ENCODE results near the gene MVB12A.
A peak's percentile ranks its signal among the peaks of the same experiment; 100 is the strongest.

The MVB12A gene

DNA sequence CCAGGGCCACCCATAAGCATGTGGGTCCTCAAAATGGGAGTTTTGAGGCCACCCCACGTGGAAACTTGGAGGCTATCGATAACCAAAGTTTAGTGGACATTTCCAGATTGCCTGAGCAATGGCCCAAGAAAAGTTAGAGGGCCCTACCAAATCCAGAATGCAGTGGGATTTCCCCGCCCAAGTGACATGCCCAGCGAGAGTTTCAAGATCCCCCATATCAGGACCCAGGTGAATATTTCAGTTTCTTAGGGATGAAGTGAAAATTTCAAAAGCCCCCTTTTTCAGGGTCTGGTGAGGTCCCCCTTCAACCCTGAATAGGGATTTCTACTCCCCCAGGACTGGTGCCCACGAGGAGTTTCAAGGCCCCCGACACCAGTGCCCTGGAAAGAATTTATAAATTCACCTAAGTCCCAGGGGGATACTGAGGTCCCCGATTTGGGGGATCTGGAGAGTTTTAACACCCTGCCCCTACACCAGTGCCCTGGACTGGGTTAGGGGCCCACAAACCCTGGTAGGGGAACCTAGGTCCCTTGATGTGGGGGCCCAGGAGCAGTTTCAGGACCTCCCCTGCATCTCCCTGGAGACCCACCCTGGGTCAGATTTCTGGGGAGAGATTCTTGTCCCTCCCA lies 15.1 kb upstream of the MVB12A start:
- no peak for DNase-seq (ENCODE audit: low spot score)

DNA sequence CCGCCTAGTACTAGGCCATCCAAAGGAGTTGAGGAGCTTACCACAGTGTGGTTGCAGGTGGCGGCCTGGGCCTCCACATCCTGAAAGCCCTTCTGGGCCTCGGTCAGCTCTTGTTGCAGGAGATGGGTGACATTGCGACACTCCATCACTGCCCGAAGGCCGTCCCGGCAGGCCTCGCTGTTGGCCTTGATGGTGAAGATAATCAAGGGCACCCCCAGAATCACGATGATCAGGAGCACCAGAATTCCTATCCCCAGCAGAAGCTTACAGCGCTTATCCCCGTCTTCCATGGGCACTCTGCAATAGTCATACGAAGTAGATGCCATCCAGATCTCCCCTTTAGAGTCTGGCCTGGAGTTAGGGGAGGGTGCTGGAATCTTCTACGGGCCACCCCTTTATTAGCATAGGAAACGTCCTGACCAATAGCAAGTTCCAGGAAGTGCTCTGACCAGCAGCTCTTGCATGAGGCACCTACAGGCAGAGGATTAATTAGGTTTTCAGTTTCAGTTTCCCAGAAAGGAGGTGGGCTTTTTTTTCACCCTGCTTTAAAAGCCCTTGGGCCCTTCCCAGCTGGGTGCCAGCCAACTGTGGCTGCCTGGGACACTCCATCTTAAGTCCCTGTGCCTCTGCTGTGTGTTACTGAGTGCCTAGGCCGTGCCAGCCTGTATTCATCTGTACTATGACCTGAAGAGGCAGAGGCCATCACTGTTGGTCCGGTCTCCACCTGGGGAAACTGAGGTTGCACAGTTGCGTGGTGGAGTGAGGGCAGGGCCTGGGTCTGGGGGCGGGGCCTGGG lies 14.4 kb upstream of the MVB12A start, which contains the start of gene BST2:
Gene BST2, minus strand, starts transcription at position 381 of the 796 bp plus-strand sequence. Its CDS starts 55 bp downstream, at position 326.
- DNase-seq (ENCODE audit: low spot score), result no peak

DNA sequence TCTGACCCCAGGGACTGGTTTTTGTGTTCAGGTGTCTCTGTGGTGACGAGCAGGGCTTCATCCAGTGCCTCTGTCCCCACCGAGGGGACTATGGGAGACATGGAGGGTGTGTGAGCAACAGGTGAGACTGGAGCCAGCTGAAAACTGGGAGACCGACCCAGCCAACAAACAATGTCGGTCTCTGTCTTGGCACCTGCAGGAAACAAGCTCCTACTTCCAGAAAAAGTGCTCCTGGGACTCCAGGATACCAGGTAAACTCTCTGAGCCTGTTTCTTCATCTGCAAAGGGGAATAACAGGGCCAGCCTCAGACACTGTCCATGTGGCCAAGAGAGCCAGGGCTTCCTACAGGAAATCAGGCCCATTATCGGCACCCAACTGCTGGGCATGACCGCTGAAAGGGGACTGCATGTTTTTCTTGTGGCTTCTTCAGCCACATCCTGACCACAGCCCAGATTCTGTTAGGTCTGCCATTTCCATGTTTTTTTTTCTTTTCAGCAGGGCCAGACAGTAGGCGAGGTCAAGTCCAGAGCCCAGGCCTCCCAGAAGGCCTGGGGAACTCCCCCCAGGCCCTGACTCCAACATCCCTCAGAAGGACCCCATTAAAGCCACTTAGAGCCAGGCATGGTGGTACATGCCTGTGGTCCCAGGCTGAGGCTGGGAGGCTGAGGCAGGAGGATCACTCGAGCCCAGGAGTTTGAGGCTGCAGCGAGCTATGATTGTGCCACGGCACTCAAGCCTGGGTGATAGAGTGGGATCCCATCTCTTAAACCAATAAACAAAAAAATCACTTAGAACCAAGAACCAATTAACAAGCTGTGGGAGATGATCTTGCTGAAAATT lies 13.6 kb upstream of the MVB12A start:
- no peak for DNase-seq (ENCODE audit: low spot score)

DNA sequence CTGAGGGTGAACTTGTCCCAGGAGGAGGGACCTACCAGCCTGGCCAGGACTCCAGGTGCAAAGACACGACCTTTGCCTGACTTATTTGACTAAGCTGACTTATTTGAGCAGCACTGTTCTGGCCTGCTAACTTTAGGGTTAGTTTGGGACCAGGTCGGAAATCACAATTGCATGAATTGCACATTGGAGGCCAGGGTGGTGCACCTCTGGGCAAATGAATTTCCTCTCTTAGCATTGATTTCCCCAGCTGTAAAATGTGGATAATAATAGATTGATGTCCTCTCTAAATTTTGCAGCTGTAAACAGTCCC lies 13.0 kb upstream of the MVB12A start:
- DNase-seq (ENCODE audit: low spot score), result no peak

DNA sequence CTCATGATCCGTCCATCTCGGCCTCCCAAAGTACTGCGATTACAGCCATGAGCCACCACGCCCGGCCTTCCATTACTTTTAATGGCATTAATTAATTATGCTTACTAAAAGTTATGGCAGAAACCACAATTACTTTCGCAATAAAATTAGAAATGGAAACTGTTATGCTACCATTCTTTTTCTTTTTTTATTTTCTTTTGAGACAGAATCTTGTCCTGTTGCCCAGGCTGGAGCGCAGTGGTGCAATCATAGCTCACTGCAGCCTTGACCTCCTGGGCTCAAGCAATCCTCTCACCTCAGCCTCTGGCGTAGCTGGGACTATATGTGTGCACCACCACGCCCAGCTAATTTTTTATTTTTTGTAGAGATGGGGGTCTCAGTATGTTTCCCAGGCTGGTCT lies 9.9 kb upstream of the MVB12A start:
- DNase-seq (ENCODE audit: low spot score), result no peak

DNA sequence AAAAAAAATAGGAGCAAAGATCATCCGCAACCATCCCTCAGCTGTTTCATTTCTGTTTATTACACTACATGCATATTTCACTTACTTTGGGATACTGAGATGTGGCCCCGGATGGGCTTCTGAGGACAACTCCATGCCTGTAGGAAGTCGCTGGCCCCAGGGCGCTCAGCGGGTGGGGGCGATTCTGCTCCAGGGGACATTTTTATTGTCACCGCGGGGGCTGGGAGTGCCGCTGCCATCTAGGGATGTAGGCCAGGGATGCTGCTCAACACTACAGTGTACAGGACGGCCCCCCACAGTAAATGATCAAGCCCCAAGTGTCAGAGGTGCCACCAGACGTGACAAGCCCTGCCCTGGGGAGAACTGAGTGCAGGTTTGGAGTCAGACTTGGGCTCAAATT lies 8.0 kb upstream of the MVB12A start:
- DNase-seq (ENCODE audit: low spot score), result no peak

DNA sequence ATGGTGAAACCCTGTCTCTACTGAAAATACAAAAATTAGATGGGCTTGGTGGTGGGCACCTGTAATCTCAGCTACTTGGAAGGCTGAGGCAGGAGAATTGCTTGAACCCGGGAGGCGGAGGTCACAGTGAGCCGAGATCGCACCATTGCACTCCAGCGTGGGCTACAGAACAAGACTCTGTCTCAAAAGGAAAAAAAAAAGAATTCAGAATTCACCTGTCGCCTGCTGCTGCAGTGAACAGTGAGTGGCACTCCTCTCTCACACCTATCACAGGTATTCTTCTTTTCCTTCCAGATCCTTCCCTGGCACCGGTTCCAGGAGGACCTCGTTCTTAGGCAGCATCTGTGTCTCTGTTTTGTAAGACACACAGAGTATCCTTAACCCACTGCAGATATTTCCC lies 5.8 kb upstream of the MVB12A start:
- DNase-seq (ENCODE audit: low spot score), result no peak

DNA sequence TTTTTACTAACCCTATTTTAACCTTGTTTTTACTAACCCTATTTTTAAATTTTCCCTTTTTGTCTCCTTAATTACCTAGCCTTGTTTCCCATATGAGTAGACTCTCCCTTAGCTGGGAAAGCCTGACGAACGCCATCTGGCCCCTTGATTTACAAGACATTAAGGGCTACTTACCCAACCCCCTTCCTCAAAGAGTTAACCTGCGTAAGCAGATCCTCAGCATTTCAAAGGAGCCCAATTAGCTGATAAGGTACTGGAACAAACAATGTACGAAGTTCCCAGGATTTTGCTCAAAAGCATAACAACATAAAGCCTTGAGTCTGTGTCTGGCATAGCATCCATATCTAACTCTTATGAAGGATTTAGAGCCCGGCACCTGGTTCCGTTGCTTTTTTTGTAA lies 4.7 kb upstream of the MVB12A start:
- DNase-seq (ENCODE audit: low spot score), result no peak

DNA sequence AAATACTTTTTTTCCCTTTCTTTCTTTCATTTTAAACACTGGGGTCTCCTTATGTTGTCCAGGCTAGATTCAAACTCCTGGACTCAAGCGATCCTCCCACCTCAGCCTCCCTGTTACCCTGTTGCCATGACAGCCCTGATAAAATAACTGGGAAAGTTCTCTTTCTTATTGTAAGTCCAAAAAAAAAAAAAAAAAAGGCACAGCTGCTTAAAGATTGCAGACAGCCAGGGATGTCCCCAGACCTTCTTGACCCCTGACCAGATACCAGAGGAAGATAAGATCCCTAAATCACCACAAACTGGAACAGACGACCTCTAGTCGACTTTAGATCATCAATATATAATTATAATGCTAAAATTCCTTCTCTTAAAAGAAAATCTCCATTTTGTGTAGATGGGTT lies 1.1 kb upstream of the MVB12A start:
- DNase-seq (ENCODE audit: low spot score), result no peak

DNA sequence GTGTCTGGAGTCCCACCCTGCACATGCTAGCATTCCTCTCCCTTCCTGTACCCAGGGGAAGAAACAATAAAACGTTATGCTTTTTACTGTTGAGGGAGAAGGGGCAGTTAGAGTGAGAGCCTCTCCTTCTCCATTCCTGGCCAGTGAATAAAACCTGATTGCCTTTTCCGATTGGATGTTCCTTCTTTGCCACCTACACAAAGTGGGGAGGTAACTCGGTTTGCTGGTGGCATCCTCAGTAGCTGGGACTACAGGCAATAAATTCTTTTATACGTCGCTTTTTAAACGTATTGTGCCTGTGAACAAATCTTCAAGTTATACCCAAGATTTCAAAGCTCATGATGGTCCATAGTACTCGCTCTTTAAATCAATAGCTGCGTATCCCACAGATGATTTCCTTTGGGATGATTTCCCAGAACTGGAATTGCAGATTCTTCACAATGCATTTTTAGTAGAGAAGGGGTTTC lies 660 bp upstream of the MVB12A start:
- DNase-seq (ENCODE audit: low spot score), result no peak

DNA sequence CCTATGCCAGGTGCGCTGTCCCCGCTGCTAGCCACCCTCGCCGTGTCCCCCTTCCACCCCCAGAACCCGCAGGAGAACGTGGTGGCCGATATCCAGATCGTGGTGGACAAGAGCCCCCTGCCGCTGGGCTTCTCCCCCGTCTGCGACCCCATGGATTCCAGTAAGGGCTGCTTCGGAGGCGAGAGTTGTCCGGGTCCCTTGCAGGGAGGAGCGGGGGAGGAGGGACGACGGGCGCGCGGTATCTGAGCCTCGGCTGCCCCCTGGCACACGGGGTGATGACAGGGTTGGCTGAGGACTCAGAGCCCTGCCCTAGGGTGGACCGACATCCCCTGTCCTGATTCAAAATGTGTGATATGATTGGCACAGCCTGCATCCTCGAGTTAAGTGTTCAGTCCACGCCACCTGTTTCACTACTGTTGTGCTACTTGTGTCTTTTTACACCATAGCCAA lies 653 bp downstream of the MVB12A start:
- peak; percentile 72 for DNase-seq (ENCODE audit: low spot score)

DNA sequence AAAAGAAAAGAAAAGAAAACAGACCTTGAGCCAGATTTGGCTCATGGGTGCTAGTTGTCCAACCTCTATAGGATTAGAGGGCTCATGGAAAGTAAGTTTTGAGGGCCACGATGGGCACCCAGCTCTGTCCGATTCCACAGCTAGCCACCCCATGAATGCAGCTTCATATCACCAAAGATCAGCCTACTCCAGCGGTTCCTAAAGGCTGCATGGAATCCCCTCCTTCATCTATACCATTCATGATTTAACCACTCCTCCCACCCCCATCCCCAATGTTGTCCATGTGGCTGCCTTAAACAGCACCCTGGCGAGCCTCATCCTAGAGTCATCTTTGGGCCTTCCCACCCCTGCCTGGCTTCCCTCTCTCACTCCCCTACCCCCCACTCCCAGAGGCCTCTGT lies 2.1 kb downstream of the MVB12A start:
- DNase-seq (ENCODE audit: low spot score), result no peak

DNA sequence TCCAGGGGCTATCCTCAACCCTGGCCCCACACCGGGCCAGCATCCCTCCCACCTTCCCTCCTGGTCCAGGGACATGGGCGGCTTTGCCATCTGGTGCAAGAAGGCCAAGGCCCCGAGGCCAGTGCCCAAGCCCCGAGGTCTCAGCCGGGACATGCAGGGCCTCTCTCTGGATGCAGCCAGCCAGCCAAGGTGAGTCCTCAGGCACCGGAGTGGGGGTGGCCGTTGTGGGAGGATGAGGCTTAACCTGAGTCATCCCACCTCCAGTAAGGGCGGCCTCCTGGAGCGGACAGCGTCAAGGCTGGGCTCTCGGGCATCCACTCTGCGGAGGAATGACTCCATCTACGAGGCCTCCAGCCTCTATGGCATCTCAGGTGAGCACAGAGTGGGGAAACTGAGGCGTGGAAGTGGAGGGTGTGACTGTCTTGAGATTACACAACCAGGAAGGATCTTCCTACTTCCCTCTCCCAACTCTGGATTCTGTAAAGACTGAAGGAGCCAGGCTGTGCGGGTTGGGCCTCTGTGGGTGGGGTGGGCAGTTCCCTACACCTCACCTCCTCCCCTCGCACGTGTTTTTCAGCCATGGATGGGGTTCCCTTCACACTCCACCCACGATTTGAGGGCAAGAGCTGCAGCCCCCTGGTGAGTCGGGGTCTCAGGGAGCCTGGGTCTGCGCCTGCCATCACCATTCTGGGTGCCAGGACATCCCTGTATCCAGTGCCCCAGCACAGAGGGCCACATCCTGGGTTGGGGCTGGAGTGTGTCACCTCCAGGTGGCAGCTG lies 3.8 kb downstream of the MVB12A start:
- DNase-seq (ENCODE audit: low spot score), result no peak

DNA sequence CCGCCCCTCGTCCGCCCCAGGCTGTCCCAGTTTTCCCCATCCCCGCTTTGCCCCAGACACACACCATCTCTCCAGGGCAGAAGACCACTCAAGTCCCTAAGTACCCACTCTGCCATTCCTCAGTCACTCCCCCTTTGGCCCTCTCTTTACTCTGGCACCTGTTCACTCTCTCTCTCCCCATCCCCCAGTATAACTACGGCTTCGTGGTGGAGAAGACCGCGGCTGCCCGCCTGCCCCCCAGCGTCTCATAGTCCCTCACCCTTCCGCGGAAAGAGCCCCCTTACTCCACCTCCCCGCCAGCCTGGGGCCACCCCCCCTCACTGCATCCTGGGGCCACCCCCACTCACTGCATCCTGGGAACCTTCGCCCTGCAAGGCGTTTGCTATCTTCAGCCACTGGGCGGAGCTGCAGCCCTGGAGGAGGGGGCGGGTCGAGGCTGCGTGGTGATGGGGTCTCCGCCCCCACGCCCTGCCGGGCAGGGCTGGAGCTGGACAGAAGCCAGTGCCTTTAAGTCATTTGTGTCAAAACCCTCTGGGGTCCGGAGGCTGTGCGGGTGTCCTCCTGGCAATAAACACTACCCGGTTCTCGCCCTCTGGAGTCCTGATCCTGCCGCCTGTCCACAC lies 5.0 kb downstream of the MVB12A start:
- peak; percentile 92 for DNase-seq (ENCODE audit: low spot score)

DNA sequence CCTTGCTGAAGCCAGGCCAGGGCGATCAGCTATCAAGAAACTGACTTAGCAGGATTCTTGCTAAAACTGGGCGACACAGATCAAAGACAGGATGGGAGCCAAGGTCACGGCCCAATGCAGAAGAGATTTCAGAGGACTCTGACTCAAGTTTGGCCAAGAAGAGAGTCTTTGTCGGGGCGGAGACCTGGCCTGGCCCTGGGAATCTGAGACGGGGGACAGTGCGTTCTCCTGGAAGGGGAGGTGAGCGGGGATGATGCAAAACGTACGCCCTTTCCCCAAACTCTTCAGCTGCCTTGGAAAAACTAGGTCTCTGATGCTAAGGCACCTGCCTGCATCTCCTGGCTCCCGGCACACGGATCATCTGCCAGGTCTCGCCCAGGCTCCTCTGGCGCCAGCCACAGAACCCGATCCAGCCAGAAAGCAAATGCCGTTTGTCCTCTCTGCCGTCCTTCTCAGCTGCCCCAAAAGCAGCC lies 9.8 kb downstream of the MVB12A start:
- DNase-seq (ENCODE audit: low spot score), result no peak

DNA sequence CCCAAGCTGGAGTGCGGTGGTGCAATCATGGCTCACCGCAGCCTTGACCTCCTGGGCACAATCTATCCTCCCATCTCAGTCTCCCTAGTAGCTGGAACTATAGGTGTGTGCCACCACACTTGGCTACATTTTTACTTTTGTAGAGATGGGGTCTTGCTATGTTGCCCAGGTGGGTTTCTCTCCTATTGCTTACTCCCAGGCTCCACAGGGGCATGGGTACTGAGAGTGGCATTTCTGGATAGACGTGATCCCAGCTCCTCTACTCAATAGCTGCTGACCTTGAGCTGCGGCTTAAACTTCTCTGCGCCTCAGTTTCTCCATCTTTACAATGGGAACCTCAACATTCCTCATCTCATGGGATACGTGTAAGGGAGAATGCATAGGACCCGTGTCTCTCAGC lies 11.6 kb downstream of the MVB12A start:
- DNase-seq (ENCODE audit: low spot score), result no peak

DNA sequence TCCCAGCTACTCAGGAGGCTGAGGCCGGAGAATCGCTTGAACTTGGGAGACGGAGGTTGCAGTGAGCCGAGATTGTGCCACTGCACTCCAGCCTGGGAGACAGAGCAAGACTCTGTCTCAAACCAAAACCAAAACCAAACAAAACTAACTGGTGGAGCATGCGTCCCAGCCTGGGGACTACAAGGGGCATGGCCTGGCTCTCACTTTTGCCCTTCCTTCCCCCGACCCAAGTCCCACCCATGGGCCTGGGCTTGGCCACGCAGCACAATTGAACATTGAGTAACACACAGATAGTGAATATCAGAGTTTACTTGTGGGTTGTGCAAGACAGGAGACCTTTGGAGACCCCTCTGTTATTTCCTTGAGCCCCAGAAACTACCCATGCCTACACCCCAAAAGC lies 15.4 kb downstream of the MVB12A start:
- DNase-seq (ENCODE audit: low spot score), result no peak

DNA sequence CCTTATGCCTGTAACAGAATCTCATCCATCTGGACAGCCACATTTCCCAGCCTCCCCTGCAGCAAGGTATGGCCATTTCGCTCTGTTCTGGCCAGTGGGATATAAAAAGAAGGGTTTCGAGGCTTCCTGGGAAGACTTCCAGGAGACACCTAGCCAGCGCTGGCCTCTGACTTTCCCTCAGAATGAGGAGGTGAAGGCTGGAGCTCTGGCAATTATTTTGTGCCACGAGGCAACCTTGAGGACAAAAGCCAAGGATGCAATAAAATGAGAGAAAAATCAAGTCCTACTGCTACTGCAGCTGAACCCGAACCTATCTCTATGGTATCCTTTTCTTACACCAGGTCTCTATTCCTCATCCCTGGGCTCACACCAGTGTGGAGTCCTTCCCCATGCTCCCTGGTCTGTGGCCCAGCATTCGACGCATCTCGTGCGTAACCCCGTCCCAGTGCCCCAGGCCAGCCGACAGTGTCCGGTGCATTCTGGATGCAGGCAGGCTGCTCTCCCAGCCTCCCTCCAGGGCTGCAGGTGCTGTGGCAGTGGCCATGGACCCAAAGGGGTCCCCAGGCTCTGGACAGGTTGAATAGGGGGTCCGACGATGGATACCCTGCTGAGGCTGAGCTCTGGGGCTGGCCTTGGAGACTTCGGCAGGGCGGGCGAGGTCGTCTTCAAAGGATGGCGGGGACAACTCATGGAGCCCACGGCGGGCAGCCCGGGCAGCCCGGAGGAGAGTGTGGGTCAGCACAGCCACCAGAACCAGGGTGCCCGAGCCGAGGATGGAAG lies 16.4 kb downstream of the MVB12A start:
- DNase-seq (ENCODE audit: low spot score), result no peak

DNA sequence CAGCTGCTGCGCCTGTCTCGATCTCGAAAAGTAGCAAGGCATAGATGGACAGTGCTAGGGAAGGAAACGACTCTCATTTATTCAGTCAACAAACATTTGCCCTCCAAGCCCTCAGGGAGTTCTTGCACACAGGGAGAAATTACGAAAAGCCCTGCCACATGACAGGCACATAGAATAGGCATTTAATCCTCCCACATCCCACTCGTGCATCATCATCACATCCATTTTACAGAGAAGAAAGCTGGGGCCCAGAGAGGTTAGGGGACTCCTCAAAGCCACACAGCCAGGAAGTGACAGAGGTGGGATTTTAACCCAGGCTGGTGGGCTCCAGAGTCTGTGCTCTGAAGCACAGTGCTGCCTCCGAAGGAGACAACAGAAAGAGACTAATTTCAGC lies 17.0 kb downstream of the MVB12A start:
- no peak for DNase-seq (ENCODE audit: low spot score)

DNA sequence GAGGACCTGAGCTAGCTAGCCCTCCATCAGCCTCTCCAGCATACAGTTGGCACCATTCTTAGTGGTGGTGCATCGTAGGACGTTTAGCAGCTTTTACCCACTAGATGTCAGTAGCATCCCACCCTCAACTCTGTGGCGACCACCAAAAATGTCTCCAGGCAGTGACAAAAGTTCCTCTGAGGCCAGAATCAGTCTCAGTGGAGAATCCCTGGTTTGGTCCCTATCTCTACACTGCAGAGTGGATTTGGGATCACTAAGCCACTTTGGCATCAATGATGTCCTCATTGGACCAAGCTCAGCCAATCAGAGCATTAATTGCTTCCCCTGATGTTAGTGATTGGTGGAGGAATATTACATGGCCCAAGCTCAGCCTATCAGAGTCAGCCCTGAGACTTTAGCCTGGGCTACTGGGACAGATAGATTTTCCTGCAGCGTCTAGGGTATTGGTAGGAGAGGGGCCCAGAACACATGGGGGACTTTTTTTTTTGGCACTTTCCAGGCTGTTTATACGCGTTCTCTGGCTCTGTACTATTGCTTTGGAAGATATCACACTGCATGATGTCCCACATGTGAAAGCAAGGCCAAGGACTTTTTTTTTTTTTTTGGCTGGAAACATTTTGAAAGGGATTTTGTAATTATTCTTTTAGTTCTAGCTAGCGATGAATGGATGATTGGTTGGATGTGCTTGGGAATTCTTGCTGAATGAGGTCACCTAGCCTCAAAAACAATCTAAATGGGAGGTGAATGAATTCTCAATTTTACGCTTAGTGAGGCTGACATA lies 21.6 kb downstream of the MVB12A start:
- DNase-seq (ENCODE audit: low spot score), result no peak

Data from ecto neural progenitor cell (in vitro differentiated cells).